SK-N-SH (cell line): ENCODE measurements around the gene COPS9. TPM values are rescaled to one million over a fixed set of nuclear protein-coding genes. Genes with fewer than 3 reads are reported as not detected.
A peak's percentile ranks its signal among the peaks of the same experiment; 100 is the strongest.

Source experiments
- CTCF ChIA-PET: fragments of 300-600, 350-600 bp; formaldehyde crosslinking; extraction: SDS; loops from one replicate; lab custom pipeline; 2021; lab: Yijun Ruan, JAX
- POLR2A ChIA-PET: fragments of 350-600 bp; sonication (Branson Sonifier 250); formaldehyde crosslinking; extraction: SDS; loops from one replicate; lab custom pipeline; 2020; ENCODE audit warnings: antibody characterized with exemption, inconsistent platforms; lab: Yijun Ruan, JAX
- DNase-seq: peaks from one replicate; pipeline ENCODE4 v3.0.0; 2012
- H2AFZ ChIP-seq: fragments of 200-600 bp; sonication (generic); 2 replicates; pipeline ENCODE4 v1.8.1; 2016; ENCODE audit warnings: antibody characterized with exemption, mild to moderate bottlenecking, low read depth
- H3F3A ChIP-seq: fragments of 200-600 bp; sonication (generic); replicated peaks from 2 replicates; pipeline ENCODE3; 2016; ENCODE audit warnings: antibody characterized with exemption, mild to moderate bottlenecking; ENCODE audit not compliant: insufficient read depth
- H3K27ac ChIP-seq, 2 experiments: fragments of 200-500 bp in 1 of 2; fragments of 200-600 bp in 1 of 2; sonication (Bioruptor generic) in 1 of 2; sonication (generic), shearing (Covaris generic) in 1 of 2; 2 replicates each; pipeline versions ENCODE4 v1.5.1 to v1.6.1; 2014 to 2016; ENCODE audit warnings: low read depth in 2 of 2, inconsistent platforms in 1 of 2, low read length in 1 of 2, mild to moderate bottlenecking in 1 of 2, mixed read lengths in 1 of 2
- H3K27me3 ChIP-seq: fragments of 200-600 bp; sonication (generic), shearing (Covaris generic); 2 replicates; pipeline ENCODE4 v1.6.1; 2016; ENCODE audit warnings: mixed run types; ENCODE audit not compliant: insufficient read depth
- H3K36me3 ChIP-seq, 2 experiments: fragments of 200-500 bp in 1 of 2; fragments of 200-600 bp in 1 of 2; sonication (Bioruptor generic) in 1 of 2; sonication (generic) in 1 of 2; replicated peaks in 1 of 2; 2 replicates each; pipeline versions ENCODE3 to v1.5.1; 2014 to 2016; ENCODE audit warnings: low read length in 1 of 2, mild to moderate bottlenecking in 1 of 2; ENCODE audit not compliant: insufficient read depth in 2 of 2, control insufficient read depth in 1 of 2
- H3K4me1 ChIP-seq, 2 experiments: fragments of 200-500 bp in 1 of 2; fragments of 200-600 bp in 1 of 2; sonication (Bioruptor generic) in 1 of 2; sonication (generic), shearing (Covaris generic) in 1 of 2; 2 replicates each; pipeline versions ENCODE4 v1.5.1 to v1.6.1; 2014 to 2016; ENCODE audit warnings: low read depth in 1 of 2, low read length in 1 of 2, mixed run types in 1 of 2; ENCODE audit not compliant: insufficient read depth in 2 of 2, control insufficient read depth in 1 of 2
- H3K4me2 ChIP-seq: fragments of 200-600 bp; sonication (generic), shearing (Covaris generic); 2 replicates; pipeline ENCODE4 v1.6.1; 2017; ENCODE audit warnings: mixed run types
- H3K4me3 ChIP-seq, 2 experiments: fragments of 200-500 bp in 1 of 2; fragments of 200-600 bp in 1 of 2; sonication (Bioruptor generic) in 1 of 2; sonication (generic), shearing (Covaris generic) in 1 of 2; 2 replicates each; pipeline versions ENCODE4 v1.5.1 to v1.8.1; 2014 to 2016; ENCODE audit warnings: low read depth in 2 of 2, inconsistent platforms in 1 of 2, low read length in 1 of 2, mild to moderate bottlenecking in 1 of 2, mixed read lengths in 1 of 2, moderate library complexity in 1 of 2
- H3K79me2 ChIP-seq: fragments of 200-600 bp; sonication (generic); 2 replicates; pipeline ENCODE4 v1.8.1; 2017; ENCODE audit warnings: mild to moderate bottlenecking; ENCODE audit not compliant: insufficient read depth
- H3K9ac ChIP-seq: fragments of 200-600 bp; sonication (generic); 2 replicates; pipeline ENCODE4 v1.6.1; 2017; ENCODE audit warnings: mixed run types
- H3K9me2 ChIP-seq: fragments of 200-600 bp; sonication (generic); 2 replicates; pipeline ENCODE4 v1.6.1; 2017; ENCODE audit warnings: mixed run types
- H3K9me3 ChIP-seq: fragments of 200-600 bp; sonication (generic); 2 replicates; pipeline ENCODE4 v1.6.1; 2017; ENCODE audit warnings: mixed run types, mild to moderate bottlenecking, moderate library complexity
- H4K20me1 ChIP-seq: fragments of 200-600 bp; sonication (generic); 2 replicates; pipeline ENCODE4 v1.6.1; 2017; ENCODE audit warnings: mild to moderate bottlenecking, mixed run types; ENCODE audit not compliant: insufficient read depth
- ELF1 ChIP-seq: IDR thresholded peaks from 2 replicates; pipeline ENCODE4 v1.4.0; 2012
- EP300 ChIP-seq, 2 experiments: IDR thresholded peaks; 2 replicates each; pipeline versions ENCODE4 v1.4.0 to v1.6.1; 2012; ENCODE audit warnings: borderline replicate concordance in 1 of 2, low read depth in 1 of 2, low read length in 1 of 2
- EZH2phosphoT487 ChIP-seq: fragments of 200-600 bp; sonication (generic); IDR thresholded peaks from 2 replicates; pipeline ENCODE4 v1.6.1; 2017; ENCODE audit warnings: low read depth, mixed run types, mild to moderate bottlenecking, antibody characterized with exemption, moderate library complexity, borderline replicate concordance
- FOSL2 ChIP-seq: IDR thresholded peaks from 2 replicates; pipeline ENCODE4 v1.4.0; 2012; ENCODE audit warnings: low read depth, mild to moderate bottlenecking, moderate library complexity, borderline replicate concordance
- FOXJ3 ChIP-seq: sonication (generic); formaldehyde crosslinking; IDR thresholded peaks from 2 replicates; pipeline ENCODE4 v1.5.1; 2020; ENCODE audit warnings: mild to moderate bottlenecking, missing genetic modification reagents
- MAX ChIP-seq: IDR thresholded peaks from 2 replicates; pipeline ENCODE4 v1.4.0; 2012; ENCODE audit warnings: low read depth
- MEF2A ChIP-seq: IDR thresholded peaks from 2 replicates; pipeline ENCODE4 v1.4.0; 2012; ENCODE audit warnings: low read depth, borderline replicate concordance
- NRF1 ChIP-seq: IDR thresholded peaks from 2 replicates; pipeline ENCODE4 v1.6.1; 2012; ENCODE audit warnings: low read depth, mild to moderate bottlenecking, low read length
- POLR2AphosphoS5 ChIP-seq: IDR thresholded peaks from 2 replicates; pipeline ENCODE4 v1.6.1; 2012; ENCODE audit warnings: low read depth, low read length
- RAD21 ChIP-seq: IDR thresholded peaks from 2 replicates; pipeline ENCODE4 v1.6.1; 2012; ENCODE audit warnings: mild to moderate bottlenecking, low read length
- RCOR1 ChIP-seq: fragments of 150-350 bp; IDR thresholded peaks from 2 replicates; pipeline ENCODE4 v1.6.1; 2017; ENCODE audit warnings: antibody characterized with exemption, low read length
- RFX5 ChIP-seq: IDR thresholded peaks from 2 replicates; pipeline ENCODE4 v1.6.1; 2012; ENCODE audit warnings: mild to moderate bottlenecking, improper control_type of control experiment, low read length
- RXRA ChIP-seq: IDR thresholded peaks from 2 replicates; pipeline ENCODE4 v1.4.0; 2012; ENCODE audit warnings: low read depth, mild to moderate bottlenecking, borderline replicate concordance
- SIN3A ChIP-seq: IDR thresholded peaks from 2 replicates; pipeline ENCODE4 v1.6.1; 2012; ENCODE audit warnings: low read depth, mild to moderate bottlenecking, low read length, moderate library complexity, borderline replicate concordance
- TCF12 ChIP-seq: IDR thresholded peaks from 2 replicates; pipeline ENCODE4 v1.4.0; 2012
- USF1 ChIP-seq: IDR thresholded peaks from 2 replicates; pipeline ENCODE4 v1.4.0; 2012; ENCODE audit warnings: low read depth, borderline replicate concordance
- YY1 ChIP-seq: IDR thresholded peaks from 2 replicates; pipeline ENCODE4 v1.4.0; 2012; ENCODE audit warnings: low read depth, mild to moderate bottlenecking
- ZBTB33 ChIP-seq: IDR thresholded peaks from 2 replicates; pipeline ENCODE4 v1.4.0; 2012; ENCODE audit warnings: low read depth, borderline replicate concordance
- WGBS: methylation state at CpG from one replicate; pipeline ENCODE4 v1.1.6; 2017; ENCODE audit warnings: low lambda C conversion rate; 5-methylcytosine and 5-hydroxymethylcytosine counted together
- polyA plus RNA-seq, 3 experiments: library from polyadenylated mRNA; depleted of rRNA; stranded (reverse); fragments of >200 nt; gene quantifications; 2 replicates each; pipeline ENCODE4 v1.2.3, GENCODE V29; 2012
- TF ChIP-seq, protein P1 (sequence below): fragments of 150-350 bp; IDR thresholded peaks from 2 replicates; pipeline ENCODE4 v1.6.1; 2017; ENCODE audit warnings: antibody characterized with exemption, low read length, low read depth, borderline replicate concordance

Gene COPS9
- polyA plus RNA-seq, 1 of the 3 experiments (the other 2 are of a cell fraction) = 717 TPM

DNA sequence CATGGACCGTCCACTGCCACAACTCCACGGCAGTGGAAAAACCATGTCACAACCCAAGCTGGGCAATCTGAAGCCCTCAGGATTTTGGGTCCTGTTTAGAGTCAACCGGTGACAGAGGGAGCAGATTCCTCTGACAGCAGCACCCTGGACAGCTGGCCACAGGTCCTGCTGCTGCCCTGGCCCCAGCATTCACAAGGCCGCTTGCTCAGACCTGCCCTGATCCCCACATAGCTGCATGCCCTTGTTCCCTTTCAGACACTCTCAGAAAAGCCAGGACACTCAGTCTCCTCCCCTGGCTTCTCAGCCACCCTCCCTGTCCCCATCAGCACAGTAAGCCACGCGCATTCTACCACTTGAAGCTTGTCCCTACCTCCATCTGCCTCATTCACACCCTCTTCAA is 1.6 kb downstream of the COPS9 start:
- H3K9ac ChIP-seq = peak overlapping the region; percentile 89; the same call in 1 of the 2 replicates
- TF ChIP-seq RXRA (no peak), POLR2AphosphoS5 (no peak)
- H3F3A ChIP-seq = no peaks in the 10 kb centered on the region
- peaks cover 11 to 18% of the 10 kb centered on the region in 2 experiments; a peak in 2 of 4 replicates for H3K4me1 ChIP-seq
- peaks cover 40% of the 10 kb centered on the region for H3K79me2 ChIP-seq
- ChIA-PET POLR2A (interaction anchor here (1.0 kb wide), 1 partner anchor 1114 kb away, joined by 3 read pairs; no protein-coding TSS in a partner anchor), CTCF (interaction anchor here (3.9 kb wide), 1 partner anchor 74 kb away, joined by 20 read pairs; no protein-coding TSS in a partner anchor)
- WGBS = 83% methylated on average over 5 of the region's 6 CpGs
- H3K27me3 ChIP-seq = no peaks in the 10 kb centered on the region
- H3K27ac ChIP-seq = no peak overlapping the region
- no peak for DNase-seq
- H4K20me1 ChIP-seq = peaks cover 12% of the 10 kb centered on the region
- peak overlapping the region; percentile 81 to 99; a peak in 2 of 4 replicates for H3K4me3 ChIP-seq
- H3K36me3 ChIP-seq = peaks cover 10 to 45% of the 10 kb centered on the region in 2 experiments
- peak overlapping the region; percentile 97 for H3K4me2 ChIP-seq
- H3K9me2 ChIP-seq = no peaks in the 10 kb centered on the region
- H2AFZ ChIP-seq = no peak overlapping the region
- no peaks in the 10 kb centered on the region for H3K9me3 ChIP-seq

DNA sequence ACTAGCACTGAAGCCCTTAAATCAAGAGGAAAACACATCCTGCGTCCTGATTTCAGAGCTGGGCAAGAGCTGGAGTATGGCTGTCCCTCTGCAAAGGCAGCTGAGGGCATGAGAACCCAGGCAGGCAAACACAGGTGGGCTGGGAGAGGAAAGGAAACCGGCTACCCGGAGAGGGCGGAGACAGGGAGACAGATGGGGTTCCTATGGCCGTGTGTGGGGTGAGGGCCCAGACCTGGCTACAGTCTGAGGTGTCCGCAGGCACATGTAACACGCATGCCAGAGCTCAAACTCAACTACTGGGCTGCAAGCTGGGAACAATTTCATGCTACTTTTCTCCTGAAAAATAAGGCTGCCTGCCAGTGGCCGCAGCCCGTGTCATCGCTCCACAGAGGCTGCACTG is 2.7 kb downstream of the COPS9 start:
- H3K9ac ChIP-seq = no peak overlapping the region

More for the DNA sequence above, 2.7 kb downstream of the COPS9 start:
- Histone ChIP-seq H3K9me2 (no peaks in the 10 kb centered on the region), H3K27me3 (no peaks in the 10 kb centered on the region), H3K9me3 (no peaks in the 10 kb centered on the region), H2AFZ (no peak overlapping the region), H3K4me2 (no peak overlapping the region), H3K36me3 (peaks cover 10 to 53% of the 10 kb centered on the region in 2 experiments), H4K20me1 (peaks cover 12% of the 10 kb centered on the region), H3F3A (no peaks in the 10 kb centered on the region), H3K79me2 (peaks cover 40% of the 10 kb centered on the region), H3K27ac (no peak overlapping the region), H3K4me1 (peaks cover 11 to 18% of the 10 kb centered on the region in 2 experiments; a peak in 2 of 4 replicates), H3K4me3 (no peak overlapping the region)
- CTCF ChIA-PET = interaction anchor here (1.0 to 3.9 kb wide), 2 partner anchors 11 to 73 kb away, joined by 3 to 20 read pairs; no protein-coding TSS in a partner anchor
- POLR2A ChIA-PET = no interaction called here
- 86% methylated on average over 7 of the region's 10 CpGs for WGBS
- DNase-seq = no peak
- TF ChIP-seq USF1 (no peak), EZH2phosphoT487 (no peak), RCOR1 (no peak), MAX (no peak), MEF2A (no peak), NRF1 (no peak), YY1 (no peak), RAD21 (no peak), EP300 (IDR thresholded peaks at IDR 0.05; ENCODE audit: borderline replicate concordance in 1 of 2, low read depth in 1 of 2, low read length in 1 of 2) (no peak), FOXJ3 (CRISPR knock-in tag) (no peak), ELF1 (no peak), TCF12 (no peak), ZBTB33 (no peak), RFX5 (no peak), SIN3A (no peak), FOSL2 (no peak)
- TF ChIP-seq, protein P1, sequence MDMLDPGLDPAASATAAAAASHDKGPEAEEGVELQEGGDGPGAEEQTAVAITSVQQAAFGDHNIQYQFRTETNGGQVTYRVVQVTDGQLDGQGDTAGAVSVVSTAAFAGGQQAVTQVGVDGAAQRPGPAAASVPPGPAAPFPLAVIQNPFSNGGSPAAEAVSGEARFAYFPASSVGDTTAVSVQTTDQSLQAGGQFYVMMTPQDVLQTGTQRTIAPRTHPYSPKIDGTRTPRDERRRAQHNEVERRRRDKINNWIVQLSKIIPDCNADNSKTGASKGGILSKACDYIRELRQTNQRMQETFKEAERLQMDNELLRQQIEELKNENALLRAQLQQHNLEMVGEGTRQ = no peak
